Panc1 (cell line): Measurements from ENCODE around the gene SREK1. TPM values are rescaled to one million over a fixed set of nuclear protein-coding genes. Genes with fewer than 3 reads are reported as not detected.

Experiments
- ATAC-seq: fragments of 200-7000 bp; cut with Tn5 transposase; 2 replicates; pipeline ENCODE4 v1.9.1; 2020; ENCODE audit warnings: mild to moderate bottlenecking, moderate library complexity
- BruUV-seq: library from RNA; stranded (reverse); fragments of 400-500 nt; replicated peaks from 2 replicates; lab custom pipeline; 2021; lab: Mats Ljungman, UMichigan
- CTCF ChIA-PET: fragments of 300-600 bp; sonication (Branson Sonifier 250); formaldehyde crosslinking; loops from one replicate; lab custom pipeline; 2022; ENCODE audit warnings: antibody characterized with exemption; lab: Charles Lee
- POLR2A ChIA-PET: fragments of 300-600 bp; sonication (Branson Sonifier 250); formaldehyde crosslinking; loops from one replicate; lab custom pipeline; 2022; ENCODE audit warnings: antibody characterized with exemption; lab: Charles Lee
- DNase-seq: peaks from one replicate; pipeline ENCODE4 v3.0.0-alpha.2; 2010; ENCODE audit warnings: low read depth, low spot score
- H3K27ac ChIP-seq: 2 replicates; pipeline ENCODE4 v1.5.1; 2011; ENCODE audit warnings: mild to moderate bottlenecking, low read length, inconsistent platforms
- H3K27me3 ChIP-seq: fragments of 200-500 bp; sonication (Bioruptor generic); 2 replicates; pipeline ENCODE4 v1.6.0; 2014; ENCODE audit warnings: low read length, inconsistent platforms; ENCODE audit not compliant: control insufficient read depth, insufficient read depth
- H3K36me3 ChIP-seq: fragments of 200-500 bp; sonication (Bioruptor generic); 2 replicates; pipeline ENCODE4 v1.5.1; 2014; ENCODE audit warnings: inconsistent platforms, mild to moderate bottlenecking, low read length, moderate library complexity; ENCODE audit not compliant: control insufficient read depth, insufficient read depth
- H3K4me1 ChIP-seq: 2 replicates; pipeline ENCODE4 v1.5.1; 2011; ENCODE audit warnings: inconsistent platforms, mild to moderate bottlenecking, low read length, moderate library complexity; ENCODE audit not compliant: control insufficient read depth, insufficient read depth
- H3K4me3 ChIP-seq, 2 experiments: 2 replicates each; pipeline ENCODE4 v1.5.1; 2011 to 2012; ENCODE audit warnings: low read depth in 2 of 2, low read length in 2 of 2, mild to moderate bottlenecking in 2 of 2, inconsistent platforms in 1 of 2, moderate library complexity in 1 of 2
- H3K9me3 ChIP-seq: fragments of 200-500 bp; sonication (Bioruptor generic); 2 replicates; pipeline ENCODE4 v1.5.1; 2014; ENCODE audit warnings: low read depth, mild to moderate bottlenecking, inconsistent platforms, low read length, moderate library complexity; ENCODE audit not compliant: control insufficient read depth, insufficient read depth
- POLR2AphosphoS5 ChIP-seq: IDR thresholded peaks from 2 replicates; pipeline ENCODE4 v1.6.1; 2012; ENCODE audit warnings: mild to moderate bottlenecking, low read depth, low read length, moderate library complexity
- SIN3A ChIP-seq: IDR thresholded peaks from 2 replicates; pipeline ENCODE4 v1.6.1; 2012; ENCODE audit warnings: low read depth, mild to moderate bottlenecking, low read length, moderate library complexity, borderline replicate concordance; ENCODE audit not compliant: insufficient read depth
- TCF7L2 ChIP-seq: IDR thresholded peaks from 2 replicates; pipeline ENCODE4 v1.6.1; 2011; ENCODE audit warnings: mild to moderate bottlenecking, low read depth, low read length, inconsistent platforms
- in situ Hi-C: cut with HindIII; loops from 2 replicates; pipeline ENCODE4 v1.10.0; 2016; ENCODE audit warnings: low sequenced_read_pairs, low pct_unique_long_range_greater_than_20kb
- intact Hi-C: fragments of 100-400 bp; cut with micrococcal nuclease; formaldehyde crosslinking; loops from one replicate; pipeline ENCODE4 v1.10.0; 2022; ENCODE audit not compliant: unreplicated experiment
- total RNA-seq: library from RNA; stranded (reverse); gene quantifications from one replicate; pipeline ENCODE4 v1.2.1, GENCODE V29; 2021; ENCODE audit not compliant: unreplicated experiment
- TF ChIP-seq, protein P1 (sequence below), 2 experiments: IDR thresholded peaks; 2 replicates each; pipeline ENCODE4 v1.6.1; 2011 to 2012; ENCODE audit warnings: low read depth in 2 of 2, control low read depth in 1 of 2, low read length in 1 of 2, mild to moderate bottlenecking in 1 of 2, moderate library complexity in 1 of 2; ENCODE audit not compliant: insufficient read depth in 1 of 2
- TF ChIP-seq, protein P2 (sequence below): fragments of 450-650 bp; IDR thresholded peaks from 2 replicates; pipeline ENCODE4 v1.5.1; 2017; ENCODE audit warnings: mild to moderate bottlenecking

SREK1 gene
- total RNA-seq, 1 experiment from 2014 or later, result 89.7 TPM

DNA sequence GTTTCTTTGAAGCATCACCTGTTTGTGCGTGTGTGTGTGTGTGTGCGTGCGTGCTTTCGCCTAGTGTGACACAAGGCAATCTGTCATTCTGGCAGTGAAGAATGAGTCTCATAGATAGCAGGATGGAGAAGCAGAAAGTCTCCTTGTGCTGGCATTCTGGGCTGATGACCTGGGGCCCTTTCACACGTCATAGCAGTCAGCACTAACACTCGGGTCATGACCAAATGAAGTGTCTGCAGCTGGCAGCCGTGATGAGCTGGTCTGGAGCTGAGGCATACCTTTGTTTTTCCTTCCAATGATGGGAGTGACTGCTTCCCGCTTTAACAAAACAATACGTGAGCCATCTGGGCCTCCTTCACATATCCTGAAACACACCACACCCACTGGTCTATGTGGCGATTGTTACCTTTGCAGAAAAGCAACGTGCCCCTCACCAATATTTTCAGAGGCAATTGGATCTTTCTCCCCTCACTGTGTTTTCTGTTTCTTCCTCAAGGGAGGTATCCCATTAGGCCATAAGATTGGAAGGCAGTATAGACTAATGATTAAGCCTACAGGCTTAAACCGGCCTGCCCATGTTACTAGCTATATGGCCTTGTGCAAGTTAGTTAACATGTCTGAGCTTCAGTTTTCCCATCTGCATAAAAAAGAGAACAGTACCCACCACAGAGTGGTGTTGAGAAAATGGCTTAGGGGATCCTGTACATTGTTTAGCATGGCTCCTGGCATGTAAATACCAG, 88.8 kb downstream of the SREK1 start:
- Histone ChIP-seq H3K36me3 (no peaks in the 10 kb centered on the region), H3K27ac (no peak overlapping the region), H3K4me3 (no peak overlapping the region), H3K4me1 (no peaks in the 10 kb centered on the region), H3K9me3 (no peaks in the 10 kb centered on the region), H3K27me3 (peaks cover 12% of the 10 kb centered on the region)
- in situ Hi-C loops, result no loop called here
- no peak for ATAC-seq
- no peak for DNase-seq
- ChIA-PET CTCF (no interaction called here), POLR2A (no interaction called here)
- TF ChIP-seq TCF7L2 (no peak), SIN3A (no peak), POLR2AphosphoS5 (no peak)
- TF ChIP-seq, protein P1, sequence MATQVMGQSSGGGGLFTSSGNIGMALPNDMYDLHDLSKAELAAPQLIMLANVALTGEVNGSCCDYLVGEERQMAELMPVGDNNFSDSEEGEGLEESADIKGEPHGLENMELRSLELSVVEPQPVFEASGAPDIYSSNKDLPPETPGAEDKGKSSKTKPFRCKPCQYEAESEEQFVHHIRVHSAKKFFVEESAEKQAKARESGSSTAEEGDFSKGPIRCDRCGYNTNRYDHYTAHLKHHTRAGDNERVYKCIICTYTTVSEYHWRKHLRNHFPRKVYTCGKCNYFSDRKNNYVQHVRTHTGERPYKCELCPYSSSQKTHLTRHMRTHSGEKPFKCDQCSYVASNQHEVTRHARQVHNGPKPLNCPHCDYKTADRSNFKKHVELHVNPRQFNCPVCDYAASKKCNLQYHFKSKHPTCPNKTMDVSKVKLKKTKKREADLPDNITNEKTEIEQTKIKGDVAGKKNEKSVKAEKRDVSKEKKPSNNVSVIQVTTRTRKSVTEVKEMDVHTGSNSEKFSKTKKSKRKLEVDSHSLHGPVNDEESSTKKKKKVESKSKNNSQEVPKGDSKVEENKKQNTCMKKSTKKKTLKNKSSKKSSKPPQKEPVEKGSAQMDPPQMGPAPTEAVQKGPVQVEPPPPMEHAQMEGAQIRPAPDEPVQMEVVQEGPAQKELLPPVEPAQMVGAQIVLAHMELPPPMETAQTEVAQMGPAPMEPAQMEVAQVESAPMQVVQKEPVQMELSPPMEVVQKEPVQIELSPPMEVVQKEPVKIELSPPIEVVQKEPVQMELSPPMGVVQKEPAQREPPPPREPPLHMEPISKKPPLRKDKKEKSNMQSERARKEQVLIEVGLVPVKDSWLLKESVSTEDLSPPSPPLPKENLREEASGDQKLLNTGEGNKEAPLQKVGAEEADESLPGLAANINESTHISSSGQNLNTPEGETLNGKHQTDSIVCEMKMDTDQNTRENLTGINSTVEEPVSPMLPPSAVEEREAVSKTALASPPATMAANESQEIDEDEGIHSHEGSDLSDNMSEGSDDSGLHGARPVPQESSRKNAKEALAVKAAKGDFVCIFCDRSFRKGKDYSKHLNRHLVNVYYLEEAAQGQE (IDR thresholded peaks at IDR 0.05; ENCODE audit: insufficient read depth in 1 of 2, low read depth in 2 of 2, low read length in 1 of 2), result no peak
- TF ChIP-seq, protein P2, sequence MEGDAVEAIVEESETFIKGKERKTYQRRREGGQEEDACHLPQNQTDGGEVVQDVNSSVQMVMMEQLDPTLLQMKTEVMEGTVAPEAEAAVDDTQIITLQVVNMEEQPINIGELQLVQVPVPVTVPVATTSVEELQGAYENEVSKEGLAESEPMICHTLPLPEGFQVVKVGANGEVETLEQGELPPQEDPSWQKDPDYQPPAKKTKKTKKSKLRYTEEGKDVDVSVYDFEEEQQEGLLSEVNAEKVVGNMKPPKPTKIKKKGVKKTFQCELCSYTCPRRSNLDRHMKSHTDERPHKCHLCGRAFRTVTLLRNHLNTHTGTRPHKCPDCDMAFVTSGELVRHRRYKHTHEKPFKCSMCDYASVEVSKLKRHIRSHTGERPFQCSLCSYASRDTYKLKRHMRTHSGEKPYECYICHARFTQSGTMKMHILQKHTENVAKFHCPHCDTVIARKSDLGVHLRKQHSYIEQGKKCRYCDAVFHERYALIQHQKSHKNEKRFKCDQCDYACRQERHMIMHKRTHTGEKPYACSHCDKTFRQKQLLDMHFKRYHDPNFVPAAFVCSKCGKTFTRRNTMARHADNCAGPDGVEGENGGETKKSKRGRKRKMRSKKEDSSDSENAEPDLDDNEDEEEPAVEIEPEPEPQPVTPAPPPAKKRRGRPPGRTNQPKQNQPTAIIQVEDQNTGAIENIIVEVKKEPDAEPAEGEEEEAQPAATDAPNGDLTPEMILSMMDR, result no peak
- intact Hi-C loops, result no loop called here
- BruUV-seq, result no TSS peak

Other genes starting within 250 kb of the SREK1 start
- 88.4 TPM for gene ERBIN, start 217.7 kb upstream of the SREK1 start, total RNA-seq